Right cardiac atrium (tissue), 5 donors: ENCODE data around the gene PFDN1. TPM values are rescaled to one million over a fixed set of nuclear protein-coding genes. Genes with fewer than 3 reads are reported as not detected.

Source experiments
- ATAC-seq, 2 donors: fragments of 200-7000 bp; cut with Tn5 transposase; one replicate each; pipeline versions ENCODE4 v1.8.0 to v1.9.1; 2020; ENCODE audit warnings: moderate library complexity in 2 of 2, mild to moderate bottlenecking in 1 of 2
- DNase-seq, 3 donors: peaks; one replicate each; pipeline ENCODE4 v3.0.0-alpha.2; 2020
- H3K27ac ChIP-seq: one replicate; pipeline ENCODE4 v1.5.1; 2013; ENCODE audit warnings: mild to moderate bottlenecking, low read length, control low read depth, moderate library complexity
- H3K27me3 ChIP-seq: one replicate; pipeline ENCODE4 v1.6.1; 2013; ENCODE audit not compliant: control insufficient read depth, insufficient read depth
- H3K4me1 ChIP-seq: one replicate; pipeline ENCODE4 v1.6.1; 2013; ENCODE audit warnings: low read length; ENCODE audit not compliant: control insufficient read depth, insufficient read depth
- H3K4me3 ChIP-seq: one replicate; pipeline ENCODE4 v1.5.1; 2013; ENCODE audit warnings: low read length, control low read depth
- H3K9me3 ChIP-seq: one replicate; pipeline ENCODE4 v1.6.1; 2013; ENCODE audit warnings: low read length; ENCODE audit not compliant: control insufficient read depth
- WGBS: extraction: QIAGEN DNeasy Blood & Tissue Kit; methylation state at CpG from one replicate; pipeline ENCODE4 v1.1.7; 2013; 5-methylcytosine and 5-hydroxymethylcytosine counted together
- intact Hi-C, 4 donors: fragments of 100-400 bp; cut with DNase I; formaldehyde crosslinking; loops; one replicate each; pipeline versions ENCODE4 v1.11.0 to v1.14.0; 2022 to 2023
- polyA plus RNA-seq: library from polyadenylated mRNA; stranded (reverse); fragments of 200-250 nt; gene quantifications from one replicate; pipeline ENCODE4 v1.2.3, GENCODE V29; 2013
- total RNA-seq, 4 donors: library from RNA; stranded (reverse); fragmentation: NEBNext Ultra II Directional; extraction: Animal tissue kit (Norgen Biotek cat#: 25700); gene quantifications; one replicate each; pipeline ENCODE4 v1.2.1, GENCODE V29; 2021
- donor health status: healthy with polysubstance abuse.
- donor health status: DM: no; HTN: yes; CAD: no.
- donor health status: DM: no; HTN: no; CAD: no.
- donor health status: DM: no; HTN: yes; CAD: no; lungs with severe emphysema.
- donor health status: DM: yes; HTN: yes; CAD: no.

Gene PFDN1
- total and polyA plus RNA-seq, 5 donors: 57.6 to 144 (median 67.2) TPM

DNA sequence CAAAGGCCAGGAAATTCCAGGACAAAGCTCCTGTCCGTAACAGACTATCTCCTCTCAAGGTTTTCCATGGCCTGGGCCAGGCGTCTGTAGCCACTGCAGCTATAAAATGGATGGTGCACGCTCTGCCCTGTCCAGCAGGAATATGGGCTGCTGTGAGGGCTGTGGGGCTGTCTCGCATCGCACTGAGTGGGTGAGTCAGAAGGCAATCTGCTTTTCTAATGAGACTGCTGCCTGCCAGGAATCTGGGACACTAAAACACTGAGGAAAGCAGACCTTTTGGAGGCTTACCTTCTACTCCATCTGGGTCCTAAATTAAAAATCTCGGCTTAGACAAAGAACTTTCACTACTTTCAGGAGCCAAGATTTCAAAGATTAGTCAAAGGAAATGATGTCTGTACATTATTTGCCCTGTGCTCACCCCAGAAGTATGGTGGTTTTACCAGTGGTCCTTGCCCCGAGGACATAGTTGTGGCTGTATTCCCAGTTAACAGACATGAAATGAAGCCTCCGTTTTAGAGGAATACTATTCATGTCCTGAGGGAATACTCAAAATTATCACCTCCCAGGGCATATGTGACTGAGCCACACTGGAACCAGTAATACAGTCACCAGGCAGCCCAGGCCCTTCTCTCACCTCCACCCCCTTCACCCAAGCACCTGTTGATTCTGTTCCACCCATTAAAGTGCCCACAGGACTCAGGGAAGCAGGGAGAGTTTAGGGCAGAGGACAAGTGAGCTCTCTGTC is 56.4 kb downstream of the PFDN1 start:
- Histone ChIP-seq H3K27me3 (no peaks in the 10 kb centered on the region), H3K27ac (peak overlapping the region; percentile 80), H3K4me3 (no peak overlapping the region), H3K4me1 (peaks cover 16% of the 10 kb centered on the region), H3K9me3 (no peaks in the 10 kb centered on the region)
- ATAC-seq (peak; percentile 69 to 78), DNase-seq (peak; percentile 52 to 80 (median 77))
- WGBS: 26% methylated on average over 8 of the region's 8 CpGs
- intact Hi-C loops: no loop called here

DNA sequence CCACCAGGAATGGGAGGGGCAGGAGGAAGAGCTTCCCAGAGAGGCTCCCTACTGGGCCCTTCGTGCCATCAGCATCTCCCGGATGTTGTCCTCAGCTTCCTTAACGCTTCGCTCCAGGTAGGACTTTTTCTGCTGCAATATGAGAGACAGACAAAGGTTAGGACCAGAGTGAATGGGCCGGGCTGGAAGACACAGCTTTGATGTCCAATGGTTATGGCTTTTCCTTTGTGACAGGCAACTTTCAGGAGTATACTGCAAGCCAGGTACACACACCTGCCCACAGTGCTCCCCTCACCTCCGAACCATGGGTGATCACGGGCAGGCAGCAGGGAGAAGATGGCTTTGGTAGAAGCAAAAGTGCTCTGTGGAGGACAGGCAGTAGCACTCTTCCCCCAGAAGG is 57.0 kb downstream of the PFDN1 start:
- DNase-seq (no peak), ATAC-seq (no peak)
- H3K4me3 ChIP-seq: no peak overlapping the region
- no peaks in the 10 kb centered on the region for H3K27me3 ChIP-seq
- intact Hi-C loops: loop anchor here in 1 of 4 donors (2.0 kb wide), 1 partner anchor 105 kb away; no protein-coding TSS in a partner anchor
- peak overlapping the region; percentile 10 for H3K27ac ChIP-seq
- H3K4me1 ChIP-seq: peaks cover 18% of the 10 kb centered on the region
- 71% methylated on average over 7 of the region's 7 CpGs for WGBS
- H3K9me3 ChIP-seq: no peaks in the 10 kb centered on the region

DNA sequence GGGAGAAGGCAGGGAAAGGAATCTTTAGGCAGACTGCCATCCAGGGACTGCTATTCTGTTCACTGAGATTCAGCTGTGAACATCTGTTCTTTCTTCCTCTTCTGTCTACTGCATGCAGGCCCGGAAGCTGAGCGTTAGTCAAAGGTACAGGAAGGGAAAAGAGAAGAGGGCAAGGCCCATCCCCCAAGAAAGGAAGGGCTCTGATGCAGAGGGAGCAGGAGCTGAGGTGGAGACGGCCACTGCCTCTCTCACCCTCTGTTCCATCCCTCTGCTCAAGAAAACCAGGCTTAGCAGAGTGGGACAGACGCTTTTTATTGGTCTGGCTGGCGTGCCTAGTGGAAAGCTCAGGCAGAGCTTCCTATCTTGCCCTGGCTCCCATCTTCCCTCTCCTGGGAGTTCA is 57.6 kb downstream of the PFDN1 start:
- Histone ChIP-seq H3K4me1 (peaks cover 22% of the 10 kb centered on the region), H3K27me3 (no peaks in the 10 kb centered on the region), H3K9me3 (no peaks in the 10 kb centered on the region), H3K4me3 (no peak overlapping the region), H3K27ac (no peak overlapping the region)
- intact Hi-C loops: loop anchor here in 1 of 4 donors (2.0 kb wide), 1 partner anchor 105 kb away; no protein-coding TSS in a partner anchor
- 67% methylated on average over 5 of the region's 5 CpGs for WGBS
- ATAC-seq (no peak), DNase-seq (no peak)

DNA sequence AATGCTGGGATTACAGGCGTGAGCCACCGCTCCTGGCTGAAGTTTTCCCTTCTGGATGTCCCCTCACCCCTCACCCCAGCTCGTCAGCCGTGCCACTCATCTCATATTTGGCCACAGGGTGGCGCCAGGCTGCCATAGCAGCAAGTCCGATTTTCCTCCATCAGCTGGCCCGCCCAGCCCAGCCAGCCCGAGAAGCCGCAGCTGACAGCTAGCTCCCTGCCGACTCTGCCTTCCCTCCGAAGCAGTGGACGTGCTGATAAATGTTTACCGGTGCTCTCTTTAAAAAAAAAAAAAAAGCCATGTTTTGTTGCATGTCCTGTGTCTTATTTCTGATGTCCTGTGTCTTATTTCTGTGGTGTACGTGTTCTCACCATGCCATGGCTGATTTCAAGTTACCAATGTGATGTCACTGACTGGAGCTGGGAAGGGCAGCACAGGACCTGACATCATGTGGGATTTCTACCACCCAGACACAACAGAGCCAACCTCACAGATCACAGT is 58.3 kb downstream of the PFDN1 start:
- no peaks in the 10 kb centered on the region for H3K27me3 ChIP-seq
- WGBS: 9% methylated on average over 14 of the region's 14 CpGs
- H3K27ac ChIP-seq: peak overlapping the region; percentile 18
- intact Hi-C loops: loop anchor here (2.0 to 5.0 kb wide), 4 partner anchors 67 to 108 kb away; partner anchors contain the start of genes HBEGF (in 2 of the 4) and CYSTM1 (in 1 of the 4)
- H3K9me3 ChIP-seq: no peaks in the 10 kb centered on the region
- no peak overlapping the region for H3K4me3 ChIP-seq
- DNase-seq: peak; percentile 93 to 97 (median 96)
- H3K4me1 ChIP-seq: peaks cover 22% of the 10 kb centered on the region
- peak; percentile 49 to 60 for ATAC-seq

DNA sequence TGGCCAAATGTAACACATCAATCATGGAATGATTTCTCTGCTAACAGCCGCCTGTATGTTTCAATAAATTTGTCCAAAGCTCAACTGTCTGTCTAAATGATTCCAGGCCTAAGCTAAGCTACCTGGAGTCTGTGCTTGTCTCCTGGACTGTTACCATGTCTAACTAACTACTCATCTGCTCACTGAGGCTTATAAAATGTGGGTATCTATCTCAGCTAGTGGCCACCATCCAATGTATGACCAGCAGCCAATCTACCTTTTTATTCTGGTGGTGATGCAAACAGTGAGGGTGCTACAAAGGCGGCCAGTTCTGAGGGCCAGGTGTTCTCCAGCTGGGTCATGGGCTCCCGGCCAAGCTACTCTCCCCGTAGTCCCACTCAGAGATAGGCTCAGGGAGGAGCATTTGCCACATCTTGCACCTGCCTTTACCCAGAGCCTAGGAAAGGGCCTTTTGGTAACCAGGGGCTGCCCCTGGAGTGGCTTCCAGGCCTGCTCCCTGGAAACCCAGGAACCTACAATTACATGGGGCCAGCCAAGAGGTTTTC is 59.1 kb downstream of the PFDN1 start:
- no peak overlapping the region for H3K4me3 ChIP-seq
- no peaks in the 10 kb centered on the region for H3K9me3 ChIP-seq
- H3K4me1 ChIP-seq: peaks cover 22% of the 10 kb centered on the region
- ATAC-seq: no peak
- intact Hi-C loops: loop anchor here (2.0 to 5.0 kb wide), 4 partner anchors 66 to 109 kb away; partner anchors contain the start of genes HBEGF (in 2 of the 4) and CYSTM1 (in 1 of the 4)
- H3K27me3 ChIP-seq: no peaks in the 10 kb centered on the region
- DNase-seq: no peak
- H3K27ac ChIP-seq: no peak overlapping the region
- 65% methylated on average over 4 of the region's 4 CpGs for WGBS

DNA sequence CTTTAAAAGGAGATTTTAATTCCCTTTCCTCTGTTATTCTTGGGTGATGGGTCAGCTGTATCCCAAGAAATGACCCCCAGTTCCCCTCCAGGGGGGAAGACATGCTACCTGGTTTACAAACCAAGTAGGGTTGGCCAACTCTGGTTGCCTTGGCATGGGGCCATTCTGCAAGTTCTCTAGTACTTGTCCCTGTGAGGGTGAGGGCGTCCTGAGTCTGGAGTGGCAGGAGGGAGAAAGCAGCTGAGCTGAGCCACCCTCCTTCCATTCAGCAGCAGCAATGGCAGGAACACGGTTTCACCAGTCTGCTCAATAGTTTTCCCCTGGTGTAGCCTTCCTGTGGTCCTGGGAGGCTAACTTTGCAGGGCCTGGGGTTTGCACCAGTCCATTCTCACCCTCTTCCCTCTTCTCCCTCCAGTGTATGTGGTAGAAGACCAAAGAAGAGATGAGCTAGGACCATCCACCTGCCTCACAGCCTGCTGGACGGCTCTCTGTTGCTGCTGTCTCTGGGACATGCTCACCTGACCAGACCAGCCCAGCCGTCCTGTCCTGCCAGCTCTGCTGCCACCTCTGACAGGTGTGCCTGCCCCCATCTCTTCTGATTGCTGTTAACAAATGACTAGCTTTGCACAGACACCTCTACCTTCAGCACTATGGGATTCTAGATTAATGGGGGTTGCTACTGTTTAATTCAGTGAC is 59.9 kb downstream of the PFDN1 start:
- WGBS: 66% methylated on average over 4 of the region's 4 CpGs
- intact Hi-C loops: loop anchor here in 3 of 4 donors (5.0 kb wide), 3 partner anchors 66 to 109 kb away; partner anchors contain the start of genes HBEGF (in 2 of the 3) and CYSTM1 (in 1 of the 3)
- Histone ChIP-seq H3K4me1 (peaks cover 22% of the 10 kb centered on the region), H3K27me3 (no peaks in the 10 kb centered on the region), H3K27ac (peak overlapping the region; percentile 32), H3K4me3 (no peak overlapping the region), H3K9me3 (no peaks in the 10 kb centered on the region)
- DNase-seq: peak; percentile 35 to 70 (median 65)
- no peak for ATAC-seq

DNA sequence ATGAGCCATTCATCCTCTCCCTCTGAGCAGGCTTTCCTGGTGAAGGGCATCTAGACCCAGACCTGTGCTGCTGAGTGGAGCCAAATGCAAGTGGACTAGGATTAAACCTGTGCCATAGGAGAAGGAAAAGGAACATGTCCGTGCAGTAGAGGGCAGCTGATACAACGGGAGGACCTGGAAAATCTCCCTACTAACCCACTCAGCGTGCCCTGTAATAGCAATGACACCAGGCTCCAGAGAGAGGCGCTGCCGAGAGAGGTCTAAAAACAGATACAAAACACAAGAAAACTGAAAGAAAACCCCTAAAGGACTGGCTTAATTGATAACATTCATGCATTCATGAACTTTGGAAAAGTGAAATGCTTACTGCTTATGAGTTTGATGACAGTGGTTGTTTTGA is 60.8 kb downstream of the PFDN1 start:
- Histone ChIP-seq H3K9me3 (no peaks in the 10 kb centered on the region), H3K27ac (peak overlapping the region; percentile 91), H3K4me1 (peaks cover 25% of the 10 kb centered on the region), H3K27me3 (no peaks in the 10 kb centered on the region), H3K4me3 (no peak overlapping the region)
- intact Hi-C loops: loop anchor here in 3 of 4 donors (5.0 kb wide), 3 partner anchors 65 to 110 kb away; partner anchors contain the start of genes HBEGF (in 2 of the 3) and CYSTM1 (in 1 of the 3)
- ATAC-seq (no peak), DNase-seq (no peak)
- WGBS: 60% methylated on average over 5 of the region's 5 CpGs

DNA sequence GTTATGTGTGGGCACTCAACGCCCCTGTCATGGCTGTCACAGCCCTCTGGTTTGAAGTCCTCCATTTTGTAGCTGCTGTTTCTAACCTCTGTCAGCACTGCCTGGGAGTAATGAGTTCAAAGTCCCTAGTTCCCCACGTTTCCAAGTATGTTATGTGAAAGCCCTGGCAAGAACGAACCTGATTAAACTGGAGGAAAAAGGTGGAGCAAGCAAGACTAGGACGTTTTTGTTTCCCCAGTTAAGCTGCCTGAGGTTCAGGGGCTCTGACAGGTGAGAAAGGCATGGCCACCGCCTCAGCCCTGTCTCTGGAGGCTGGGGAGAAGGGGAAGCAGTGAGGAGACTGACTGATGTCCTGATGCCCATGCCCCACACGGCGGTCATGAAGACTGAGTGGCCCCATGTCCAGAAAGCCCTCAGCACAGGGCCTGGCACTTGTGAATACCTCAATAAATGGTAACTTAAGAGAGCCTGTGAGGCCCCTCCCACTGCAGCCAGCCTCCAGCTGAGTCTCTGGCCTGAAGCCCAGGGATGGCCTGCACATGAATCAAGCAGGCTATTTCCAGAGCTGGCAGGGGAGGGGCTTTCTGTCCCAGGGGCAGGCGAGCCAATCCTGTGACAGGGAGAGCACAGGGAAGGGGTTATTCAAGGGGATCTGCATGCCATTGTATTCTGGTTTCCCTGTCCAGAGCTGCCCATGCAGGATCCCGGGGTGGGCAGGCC is 61.8 kb downstream of the PFDN1 start:
- Histone ChIP-seq H3K9me3 (no peaks in the 10 kb centered on the region), H3K27me3 (no peaks in the 10 kb centered on the region), H3K4me3 (no peak overlapping the region), H3K27ac (peak overlapping the region; percentile 91), H3K4me1 (peaks cover 26% of the 10 kb centered on the region)
- DNase-seq: peak; percentile 93 to 96 (median 95)
- intact Hi-C loops: loop anchor here in 3 of 4 donors (5.0 kb wide), 3 partner anchors 64 to 111 kb away; partner anchors contain the start of genes HBEGF (in 2 of the 3) and CYSTM1 (in 1 of the 3)
- 26% methylated on average over 9 of the region's 9 CpGs for WGBS
- peak; percentile 80 to 85 for ATAC-seq

DNA sequence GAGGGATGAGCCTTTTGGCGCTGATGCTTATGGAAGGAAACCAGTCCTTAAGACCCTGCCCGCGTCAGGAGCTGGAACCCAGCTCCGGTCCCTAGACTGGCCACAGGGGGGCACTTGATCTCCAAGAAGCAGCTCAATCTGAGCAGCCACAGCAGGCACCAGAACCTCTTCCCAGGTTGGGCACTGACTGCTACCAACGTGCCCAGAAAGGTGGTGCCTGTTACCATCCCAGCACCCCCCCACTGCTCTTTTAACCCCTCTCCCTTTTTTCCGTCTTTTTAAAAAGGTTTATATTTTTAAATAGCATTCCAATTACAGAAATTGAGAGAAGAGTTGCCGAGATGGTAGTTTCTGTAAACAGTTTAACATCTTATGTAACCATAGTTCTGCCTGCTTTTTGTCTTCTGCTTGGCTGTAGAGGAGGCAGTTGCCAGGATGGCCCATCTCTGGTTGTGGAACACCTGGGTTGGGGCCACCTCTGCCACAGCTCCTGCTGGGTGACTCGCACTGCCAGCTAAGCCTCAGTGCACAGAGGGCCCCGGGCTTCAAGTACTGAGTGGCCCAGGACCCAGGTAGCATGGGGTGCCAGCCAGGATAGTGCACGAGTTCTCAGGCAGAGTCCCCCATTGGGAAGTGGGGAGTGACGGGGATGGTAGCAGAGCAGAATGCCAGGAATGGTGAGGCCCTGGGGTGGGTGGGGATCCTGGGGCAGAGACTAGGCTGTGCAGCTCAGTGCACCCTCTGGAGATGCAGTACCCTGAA is 62.8 kb downstream of the PFDN1 start:
- Histone ChIP-seq H3K27ac (no peak overlapping the region), H3K9me3 (no peaks in the 10 kb centered on the region), H3K27me3 (no peaks in the 10 kb centered on the region), H3K4me1 (peaks cover 26% of the 10 kb centered on the region), H3K4me3 (no peak overlapping the region)
- DNase-seq: peak; percentile 59 to 84 (median 80)
- peak; percentile 36 to 44 for ATAC-seq
- intact Hi-C loops: loop anchor here in 3 of 4 donors (5.0 kb wide), 3 partner anchors 63 to 112 kb away; partner anchors contain the start of genes HBEGF (in 2 of the 3) and CYSTM1 (in 1 of the 3)
- WGBS: 46% methylated on average over 11 of the region's 11 CpGs
